ENCODE measurements around the gene PLEKHN1.

GRCh38 chr1:981955-982558 is 15.8 kb downstream of the PLEKHN1 start, which contains the start of gene PERM1:
- TF ChIP-seq POLR2A (IDR thresholded peaks at IDR 0.05; ENCODE audit: low read depth, low read length): no peak
- no peak for TF ChIP-seq TAF1 (IDR thresholded peaks at IDR 0.05; ENCODE audit: low read depth, low read length)
